HG03196 (cell line): ENCODE data around the gene LSAMP.
"Not testable (repeated sequence)": the region's sequence is repeated elsewhere in the genome, so short reads cannot be mapped to it uniquely, and the experiment has no call there.

Experiments used
- ATAC-seq: cut with Tn5 transposase; IDR thresholded peaks from one replicate; pipeline ENCODE4 v1.9.1; 2021; ENCODE audit not compliant: unreplicated experiment

The LSAMP gene

DNA sequence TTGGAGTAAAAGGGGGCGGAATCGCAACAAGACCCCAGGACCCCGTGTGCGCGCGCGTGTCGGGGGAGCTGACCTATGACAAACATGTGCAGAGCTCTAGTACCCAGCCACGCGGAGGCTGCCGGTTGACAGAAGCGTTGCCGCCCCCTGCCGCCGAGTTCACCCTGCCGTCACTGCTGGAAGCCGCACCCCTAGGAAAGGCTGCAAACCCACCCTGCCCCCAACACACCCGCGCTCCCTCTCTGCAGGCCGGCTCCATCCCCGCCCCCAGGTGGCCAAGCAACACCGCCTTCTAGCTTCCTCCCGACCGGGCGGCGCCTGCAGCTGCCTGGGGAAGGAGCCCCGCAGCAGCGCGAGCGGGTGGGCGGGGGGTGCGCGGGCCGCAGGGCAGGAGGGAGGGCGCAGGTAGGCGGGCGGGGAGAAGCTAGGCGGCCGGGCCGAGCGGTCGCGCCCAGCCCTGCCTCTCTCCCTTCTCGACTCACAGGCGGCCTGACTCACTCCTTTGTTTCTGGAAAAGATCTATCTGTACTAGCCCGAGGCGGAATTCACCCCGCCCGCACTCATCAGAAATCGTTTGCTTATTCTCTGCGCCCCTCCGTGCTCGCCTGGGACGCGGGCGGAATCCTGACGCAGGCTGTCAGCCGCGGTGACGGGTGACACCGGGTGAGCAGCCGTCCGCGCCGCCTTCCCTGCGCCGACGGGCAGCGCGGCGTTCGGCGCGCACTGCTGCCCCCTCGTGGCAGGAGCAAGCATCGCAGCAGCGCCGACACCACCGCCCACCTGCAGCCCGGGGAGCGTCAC, 661.1 kb downstream of the LSAMP start:
- peak; percentile 94 for ATAC-seq

DNA sequence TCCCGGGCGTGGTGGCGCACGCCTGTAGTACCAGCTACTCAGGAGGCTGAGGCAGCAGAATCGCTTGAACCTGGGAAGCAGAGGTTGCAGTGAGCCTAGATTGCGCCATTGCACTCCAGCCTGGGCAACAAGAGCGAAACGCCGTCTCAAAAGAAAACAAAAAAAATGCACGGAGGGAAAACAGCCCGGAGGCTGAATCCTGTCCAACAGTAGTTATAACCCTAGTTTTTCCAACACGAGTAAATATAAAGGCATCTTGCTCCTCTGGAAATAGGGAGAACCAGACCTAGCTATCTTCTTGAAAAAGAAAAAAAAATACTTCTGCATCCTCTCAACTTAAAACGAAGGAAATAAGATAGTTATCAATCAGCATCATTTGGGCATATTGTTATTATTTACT, 661.9 kb downstream of the LSAMP start:
- not testable (repeated sequence) for ATAC-seq

DNA sequence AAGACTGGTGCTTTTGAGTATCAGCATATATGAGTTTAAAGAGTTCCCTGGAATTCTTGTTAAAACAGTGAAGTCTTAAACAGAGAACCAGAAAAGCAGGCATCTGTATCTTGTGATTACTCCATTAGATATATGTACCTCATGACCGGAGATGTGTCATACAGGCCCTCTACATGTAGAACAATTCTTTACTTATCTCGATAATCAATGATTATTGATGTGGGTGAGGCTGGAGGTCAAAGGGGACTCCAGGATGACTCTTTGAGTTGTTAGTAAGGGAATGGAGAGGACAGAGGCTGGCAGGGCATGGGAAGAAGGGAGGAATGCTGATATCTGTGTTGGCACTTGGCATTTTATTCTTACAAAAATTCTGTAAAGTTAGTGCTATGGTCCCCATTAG, 666.3 kb downstream of the LSAMP start:
- ATAC-seq = no peak

DNA sequence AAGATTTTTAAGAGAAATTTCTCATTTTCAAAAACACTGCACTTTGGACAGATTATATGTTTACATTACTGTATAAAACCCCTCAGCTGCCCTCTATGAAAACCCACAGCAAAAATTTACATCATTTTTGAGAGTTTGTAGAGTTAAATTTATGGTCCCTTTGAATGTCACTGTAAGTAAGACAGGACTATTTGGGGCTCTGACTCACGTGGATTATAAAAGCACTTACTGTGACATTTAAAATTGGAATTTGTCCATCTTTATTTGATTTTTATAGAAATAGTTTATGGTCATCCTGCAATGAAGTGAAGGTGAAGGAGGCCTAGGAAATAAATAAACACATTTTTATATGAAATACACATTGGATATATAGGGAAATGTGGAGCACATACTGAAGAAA, 672.3 kb downstream of the LSAMP start:
- no peak for ATAC-seq

DNA sequence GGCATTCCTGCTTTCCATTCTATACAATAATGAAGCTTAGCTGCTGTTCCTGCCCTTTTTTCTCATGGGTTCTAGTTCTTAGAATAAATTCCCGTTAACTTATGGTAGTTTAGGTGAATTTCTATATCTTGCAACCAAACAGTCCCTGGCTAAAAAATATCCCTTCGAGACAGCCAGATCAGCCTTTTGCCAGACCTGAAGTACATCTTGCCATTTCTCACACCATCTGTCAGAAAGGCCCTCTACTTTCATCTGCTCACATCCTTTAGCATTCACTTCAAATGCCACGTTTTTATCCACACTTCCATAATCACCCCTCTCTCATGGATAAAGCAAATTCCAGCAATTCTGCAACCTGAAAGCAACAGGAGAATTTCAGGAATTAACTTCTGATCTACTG, 676.6 kb downstream of the LSAMP start:
- ATAC-seq = no peak

DNA sequence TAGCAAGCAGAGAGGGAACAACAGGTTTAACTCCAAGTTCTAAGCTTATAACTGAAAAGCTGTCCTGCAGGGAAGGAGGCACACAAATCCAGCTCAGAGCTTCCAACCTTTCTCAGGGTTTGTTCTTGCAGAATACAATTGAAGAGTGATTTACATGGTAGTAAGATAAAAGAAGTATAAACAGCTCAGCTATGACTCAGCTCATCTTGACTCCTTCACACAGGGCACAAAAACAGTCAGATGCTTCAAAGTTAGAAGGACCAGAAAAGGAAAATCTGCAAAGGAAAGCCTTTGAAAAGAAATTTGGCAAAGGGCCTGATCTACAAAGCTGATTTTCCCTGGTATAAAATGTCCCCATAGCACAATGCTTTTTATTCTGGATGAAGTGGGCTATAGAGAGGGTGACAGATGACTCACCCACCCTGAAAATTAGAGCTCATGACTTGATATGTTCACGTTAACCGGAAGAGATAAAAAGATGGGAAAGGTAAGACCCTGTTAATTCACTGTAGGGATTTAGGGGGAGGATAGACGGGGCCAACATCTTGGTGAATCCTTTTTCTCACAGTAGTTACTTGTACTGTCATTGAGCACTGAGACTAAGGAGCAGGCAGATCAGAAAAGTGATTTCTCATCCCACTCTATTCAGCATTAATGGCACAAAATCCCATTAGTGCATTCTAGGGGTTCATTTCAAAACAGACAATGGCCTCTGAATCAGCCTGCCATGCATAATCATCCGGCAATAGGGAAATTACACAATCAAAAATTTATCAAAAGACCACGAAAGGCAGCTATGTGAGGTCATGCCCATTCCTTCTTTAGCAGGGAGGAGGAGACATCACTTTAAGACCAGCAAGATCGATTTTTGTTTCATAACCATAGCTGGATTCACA, 678.5 kb downstream of the LSAMP start:
- no peak for ATAC-seq

DNA sequence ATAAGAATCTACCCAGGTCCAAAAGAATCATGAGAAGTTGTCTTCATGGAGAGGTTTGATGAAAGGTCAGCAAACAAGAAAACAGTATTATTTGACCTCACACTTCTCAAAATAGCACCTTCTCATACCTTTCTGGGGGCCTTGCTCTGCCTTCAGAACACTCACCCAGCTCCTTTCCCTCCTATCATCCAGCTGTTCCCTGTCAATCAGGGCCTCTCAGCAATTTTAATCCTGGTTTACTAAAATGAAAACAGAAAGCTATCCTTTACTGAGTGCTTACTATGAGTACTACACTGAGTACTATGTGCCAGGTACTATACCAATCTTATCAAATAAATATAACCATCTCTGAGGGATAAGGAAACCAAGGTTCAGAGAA, 683.4 kb downstream of the LSAMP start:
- ATAC-seq = no peak

DNA sequence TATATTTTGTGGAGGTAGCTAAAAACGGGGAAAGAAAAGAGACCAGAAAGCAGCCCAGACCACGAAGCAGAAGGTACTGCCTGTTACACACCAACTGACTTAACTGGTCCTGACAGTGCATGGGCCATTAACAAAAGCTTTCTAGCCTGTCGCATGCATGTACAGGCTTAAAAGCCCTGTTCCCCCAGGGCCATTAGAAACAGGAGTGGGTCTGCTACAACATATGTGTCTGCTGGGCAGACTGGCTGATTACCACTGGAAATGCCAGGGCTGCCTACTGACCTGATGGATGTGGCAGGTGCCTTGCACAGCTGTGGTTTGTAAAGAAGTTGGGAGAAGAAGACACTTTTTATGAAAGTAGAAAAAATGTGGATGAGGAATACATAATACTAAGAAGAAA, 684.6 kb downstream of the LSAMP start:
- no peak for ATAC-seq

DNA sequence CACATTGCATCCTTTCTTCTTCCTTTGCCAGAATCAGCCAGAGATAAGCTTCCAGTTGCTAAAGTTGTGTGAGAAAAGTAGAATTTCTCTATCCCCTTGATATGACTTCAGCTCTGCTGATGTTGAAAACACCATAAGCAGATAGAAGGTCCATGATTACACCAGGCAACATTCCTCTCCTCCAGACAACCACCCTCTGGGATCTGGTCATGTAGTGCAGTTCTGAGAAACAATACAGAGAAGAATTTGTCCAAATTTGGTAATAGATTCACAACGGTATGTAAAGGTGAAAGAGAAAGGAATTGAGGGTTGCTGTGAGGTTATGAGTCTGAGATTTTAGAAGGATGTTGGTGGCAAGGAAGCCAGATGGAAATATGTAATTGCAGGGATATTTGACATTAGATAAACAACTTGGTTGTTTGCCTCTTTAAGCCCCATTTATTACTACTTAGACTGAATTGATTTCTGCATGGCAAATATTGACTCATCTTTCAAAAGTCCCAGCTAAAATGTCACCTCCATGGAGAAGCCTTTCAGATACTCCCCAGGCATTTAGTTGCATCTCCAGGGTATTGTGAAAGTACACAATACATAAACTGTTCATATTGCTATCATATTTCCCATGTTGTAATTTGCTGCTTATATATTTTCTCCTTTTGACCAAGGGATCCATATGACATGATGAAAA, 687.1 kb downstream of the LSAMP start:
- ATAC-seq = no peak

DNA sequence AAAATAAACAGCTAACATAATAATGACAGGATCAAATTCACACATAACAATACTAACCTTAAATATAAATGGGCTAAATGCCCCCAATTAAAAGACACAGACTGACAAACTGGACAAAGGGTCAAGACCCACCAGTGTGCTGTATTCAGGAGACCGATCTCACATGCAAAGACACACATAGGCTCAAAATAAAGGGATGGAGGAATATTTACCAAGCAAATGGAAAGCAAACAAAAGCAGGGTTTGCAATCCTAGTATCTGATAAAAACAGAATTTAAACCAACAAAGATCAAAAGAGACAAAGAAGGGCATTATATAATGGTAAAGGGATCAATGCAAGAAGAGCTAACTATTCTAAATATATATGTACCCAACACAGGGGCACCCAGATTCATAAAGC, 692.3 kb downstream of the LSAMP start:
- ATAC-seq = not testable (repeated sequence)
